ENCODE measurements around the gene RARRES2. TPM values are rescaled to one million over a fixed set of nuclear protein-coding genes. Genes with fewer than 3 reads are reported as not detected.

Gene RARRES2
- total RNA-seq, 1 experiment from 2014 or later = 60.9 TPM

- Histone ChIP-seq H3K79me2 (ENCODE audit: insufficient read depth, low read length) (no peaks in the 10 kb centered on the region), H3K27me3 (ENCODE audit: insufficient read depth, low read length) (no peaks in the 10 kb centered on the region), H3K18ac (ENCODE audit: insufficient read length, low read depth, low read length) (no peak overlapping the region), H2BK120ac (ENCODE audit: low read depth, low read length, poor library complexity, severe bottlenecking) (no peak overlapping the region), H3K56ac (ENCODE audit: insufficient read length, low read depth, low read length) (no peak overlapping the region), H3K4me2 (ENCODE audit: insufficient read depth, insufficient read length, low read length) (no peak overlapping the region), H2BK15ac (ENCODE audit: low read depth, low read length) (no peak overlapping the region), H2AFZ (ENCODE audit: low read length) (no peak overlapping the region), H3K23ac (ENCODE audit: insufficient read length, low read depth, low read length) (no peak overlapping the region), H3T11ph (ENCODE audit: low read length) (no peak overlapping the region), H4K91ac (ENCODE audit: insufficient read length, low read depth, low read length) (no peak overlapping the region), H3K27ac (ENCODE audit: insufficient read length, low read depth, low read length) (no peak overlapping the region), H3K14ac (ENCODE audit: insufficient read depth, low read length) (no peak overlapping the region), H4K5ac (ENCODE audit: insufficient read length, low read depth, low read length) (no peak overlapping the region), H3K9me3 (ENCODE audit: control insufficient read depth, low read depth, low read length) (no peaks in the 10 kb centered on the region), H3K9ac (ENCODE audit: extremely low read depth, insufficient read length, low read length) (no peak overlapping the region), H4K8ac (replicated peaks; ENCODE audit: insufficient read length, low read depth, low read length) (no peak overlapping the region), H3K4me1 (ENCODE audit: insufficient read depth, low read length) (no peaks in the 10 kb centered on the region), H2AK5ac (ENCODE audit: insufficient read length, low read length) (no peak overlapping the region), H2BK12ac (ENCODE audit: insufficient read length, low read depth, low read length) (no peak overlapping the region), H4K20me1 (ENCODE audit: control insufficient read depth, insufficient read depth, insufficient read length) (no peaks in the 10 kb centered on the region), H2BK20ac (ENCODE audit: low read depth, low read length, poor library complexity, severe bottlenecking) (no peak overlapping the region), H3K4ac (ENCODE audit: low read depth, low read length) (no peak overlapping the region), H3K23me2 (ENCODE audit: insufficient read length, low read depth, low read length, poor library complexity, severe bottlenecking) (no peaks in the 10 kb centered on the region), H2BK5ac (ENCODE audit: insufficient read length, low read length) (no peak overlapping the region), H3K79me1 (ENCODE audit: insufficient read depth, low read depth, low read length, poor library complexity, severe bottlenecking) (no peaks in the 10 kb centered on the region)
- peaks cover 2 to 5% of the 10 kb centered on the region in 2 experiments; a peak in 3 of 5 replicates for H3K9me3 Mint-ChIP-seq
- peaks cover 0 to 5% (median 4%) of the 10 kb centered on the region in 3 experiments; a peak in 2 of 7 replicates for H3K36me3 Mint-ChIP-seq (ENCODE audit: insufficient read depth in 1 of 3, low read depth in 3 of 3)
- WGBS (ENCODE audit: extremely low coverage, insufficient read length, low lambda C conversion rate) = no CpG with 5 or more reads among the region's 8 CpGs
- H3K27me3 Mint-ChIP-seq (ENCODE audit: low read depth) = peaks cover 2% of the 10 kb centered on the region
- TF ChIP-seq CTCF (conservative IDR thresholded peaks at IDR 0.05) = no peak; the same call in 2 of the 3 replicates
- H3K4me1 Mint-ChIP-seq = peaks cover 2 to 3% of the 10 kb centered on the region in 2 experiments; a peak in 2 of 4 replicates
- H3K27ac Mint-ChIP-seq = no peak overlapping the region
- H3K4me3 Mint-ChIP-seq = no peak overlapping the region
- no peak for DNase-seq
These were observed 10.3 kb upstream of the RARRES2 start for GRCh38 chr7:150351587-150352194.
